ENCODE results near the gene TLR6.

GRCh38 chr4:38856046-38856445 is 571 bp downstream of the TLR6 start:
- TF ChIP-seq CTCF (IDR thresholded peaks at IDR 0.05) (no peak), POLR2A (IDR thresholded peaks at IDR 0.05) (no peak)
